HG03432 (cell line): ENCODE measurements around the gene UBE2D4.
"Not testable (repeated sequence)": the region's sequence is repeated elsewhere in the genome, so short reads cannot be mapped to it uniquely, and the experiment has no call there.

Source experiments
- ATAC-seq: cut with Tn5 transposase; IDR thresholded peaks from one replicate; pipeline ENCODE4 v1.9.1; 2021; ENCODE audit warnings: mild to moderate bottlenecking, moderate library complexity; ENCODE audit not compliant: unreplicated experiment

The UBE2D4 gene

DNA sequence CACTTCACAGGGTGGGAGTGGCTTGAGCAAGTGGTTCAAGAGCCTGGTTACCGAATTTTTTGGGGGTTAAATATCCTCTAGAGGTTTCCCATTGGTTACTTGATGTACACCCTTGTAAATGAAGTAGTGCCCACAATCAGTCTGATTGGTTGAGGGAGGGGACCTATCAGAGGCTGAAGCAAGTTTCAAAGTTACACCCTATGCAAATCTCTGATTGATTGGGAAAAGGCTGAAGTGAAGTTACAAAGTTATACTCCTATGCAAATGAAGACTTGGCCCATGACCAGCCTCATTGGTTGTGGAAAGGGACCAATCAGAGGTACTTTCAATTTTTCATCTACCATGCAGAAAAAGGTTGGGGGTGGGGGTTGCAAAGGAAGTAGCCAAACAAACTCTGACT is 34.7 kb downstream of the UBE2D4 start:
- no peak for ATAC-seq

DNA sequence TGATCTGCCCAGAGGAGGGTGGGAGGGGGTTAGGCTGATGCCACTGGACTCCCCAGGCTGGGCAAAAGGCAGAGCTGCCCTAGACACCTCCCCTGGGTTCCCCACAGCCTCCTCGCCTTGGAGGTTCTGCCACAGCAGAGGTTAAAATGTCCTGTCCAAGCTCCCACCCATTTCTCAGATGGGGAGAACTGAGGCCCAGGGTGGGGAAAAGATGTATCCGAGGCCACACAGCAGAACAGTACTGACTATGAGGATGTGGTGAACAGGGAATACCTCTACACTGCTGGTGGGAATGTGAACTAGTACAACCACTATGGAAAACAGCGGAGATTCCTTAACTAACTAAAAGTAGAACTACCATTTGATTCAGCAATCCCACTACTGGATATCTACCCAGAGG is 40.2 kb downstream of the UBE2D4 start:
- ATAC-seq = not testable (repeated sequence)

DNA sequence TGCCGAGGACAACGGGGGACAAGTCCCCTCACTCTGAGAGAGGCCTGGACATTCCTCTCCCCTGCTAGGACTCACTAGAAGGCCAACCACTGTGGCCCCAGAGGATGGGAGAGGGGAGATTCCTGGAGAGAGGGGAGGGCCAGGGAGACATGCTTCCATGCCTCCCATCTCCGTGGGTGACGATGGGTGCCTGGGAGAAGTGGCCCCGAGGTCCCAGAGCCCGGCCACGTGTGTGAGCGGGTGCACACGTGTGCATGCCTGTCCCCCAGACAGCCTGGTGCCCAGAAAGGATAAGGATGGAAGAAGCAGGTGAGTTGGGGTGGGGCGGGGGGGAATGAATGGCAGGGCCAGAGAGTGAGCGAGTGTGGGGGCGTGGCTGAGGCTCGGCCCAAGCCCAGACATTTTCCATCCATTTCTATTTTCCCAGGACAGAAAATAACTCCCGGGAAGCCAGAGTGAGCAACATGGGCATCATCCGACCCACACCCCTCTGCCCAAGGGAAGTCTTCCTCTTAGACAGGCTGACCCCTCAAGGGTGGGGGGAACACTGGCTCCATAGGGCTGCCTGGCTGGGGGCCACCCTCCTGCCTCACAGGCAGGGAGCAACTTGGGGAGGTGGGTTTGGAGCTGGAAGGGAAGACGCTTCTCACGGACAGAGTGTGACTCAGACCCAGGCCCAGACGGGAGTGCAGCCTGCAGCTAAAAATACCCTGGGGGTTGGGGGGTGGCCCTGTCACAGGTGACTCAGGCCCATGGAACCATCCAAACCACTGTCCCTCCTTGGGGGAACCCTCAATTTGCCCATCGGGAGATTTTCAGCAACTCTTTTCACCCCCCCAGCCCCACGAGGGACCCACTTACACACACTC is 42.2 kb downstream of the UBE2D4 start:
- not testable (repeated sequence) for ATAC-seq

DNA sequence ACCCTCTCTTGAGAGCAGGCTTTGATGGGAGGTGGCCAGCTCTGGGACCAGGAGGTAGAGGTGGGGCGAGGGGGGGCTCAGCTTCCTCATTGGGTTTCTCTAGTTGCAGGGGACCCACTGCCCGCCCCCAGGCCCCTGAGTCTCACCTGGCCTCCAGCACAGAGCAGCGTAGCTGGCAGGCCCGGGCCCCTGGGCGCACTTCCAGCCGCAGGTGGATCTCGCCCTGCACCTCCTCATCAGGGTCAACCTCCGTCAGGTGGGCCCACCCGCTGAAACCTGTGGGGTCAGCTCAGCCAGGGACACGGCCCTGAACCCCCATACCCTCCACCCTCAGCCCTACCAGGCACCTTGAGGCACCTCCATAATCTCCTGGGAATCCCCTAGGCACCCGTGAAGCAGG is 43.4 kb downstream of the UBE2D4 start:
- not testable (repeated sequence) for ATAC-seq

DNA sequence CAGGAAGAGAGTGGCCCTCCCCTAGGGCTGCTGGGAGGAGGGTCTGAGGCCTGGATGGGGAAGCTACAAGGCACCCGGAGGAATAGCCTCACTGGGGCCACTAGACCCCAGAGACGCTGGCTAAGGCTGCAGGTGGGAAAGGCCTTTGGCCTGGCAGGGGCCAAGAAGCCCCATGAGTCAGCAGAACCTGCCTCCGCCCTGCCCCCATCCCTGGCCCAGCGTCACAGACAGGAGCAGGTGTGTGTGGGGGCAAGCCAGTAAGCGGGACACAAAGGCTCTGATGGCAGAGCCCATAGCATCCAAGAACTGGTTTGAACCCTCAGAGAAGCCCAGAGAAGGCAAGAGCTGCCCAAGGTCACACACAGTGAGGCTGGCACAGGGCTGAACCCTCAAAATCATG is 44.5 kb downstream of the UBE2D4 start:
- ATAC-seq = not testable (repeated sequence)

DNA sequence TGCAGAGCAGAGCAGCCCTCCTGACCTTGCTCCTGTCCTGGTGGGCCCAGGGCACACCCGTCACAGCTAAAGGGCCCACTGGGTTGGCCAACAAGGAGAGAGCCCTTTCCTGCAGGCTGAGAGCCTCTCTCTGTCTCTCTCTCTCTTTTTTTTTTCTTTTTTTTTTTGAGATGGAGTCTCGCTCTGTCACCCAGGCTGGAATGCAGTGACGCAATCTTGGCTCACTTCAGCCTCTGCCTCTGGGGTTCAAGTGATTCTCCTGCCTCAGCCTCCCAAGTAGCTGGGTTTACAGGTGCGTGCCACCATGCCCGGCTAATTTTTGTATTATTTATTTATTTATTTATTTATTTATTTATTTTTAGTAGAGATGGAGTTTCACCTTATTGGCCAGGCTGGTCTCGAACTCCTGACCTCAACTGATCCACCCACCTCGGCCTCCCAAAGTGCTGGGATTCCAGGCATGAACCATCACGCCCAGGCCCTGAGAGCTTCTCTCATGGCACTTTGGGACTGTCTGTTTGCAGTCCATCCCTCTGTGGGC is 47.9 kb downstream of the UBE2D4 start:
- ATAC-seq = not testable (repeated sequence)

DNA sequence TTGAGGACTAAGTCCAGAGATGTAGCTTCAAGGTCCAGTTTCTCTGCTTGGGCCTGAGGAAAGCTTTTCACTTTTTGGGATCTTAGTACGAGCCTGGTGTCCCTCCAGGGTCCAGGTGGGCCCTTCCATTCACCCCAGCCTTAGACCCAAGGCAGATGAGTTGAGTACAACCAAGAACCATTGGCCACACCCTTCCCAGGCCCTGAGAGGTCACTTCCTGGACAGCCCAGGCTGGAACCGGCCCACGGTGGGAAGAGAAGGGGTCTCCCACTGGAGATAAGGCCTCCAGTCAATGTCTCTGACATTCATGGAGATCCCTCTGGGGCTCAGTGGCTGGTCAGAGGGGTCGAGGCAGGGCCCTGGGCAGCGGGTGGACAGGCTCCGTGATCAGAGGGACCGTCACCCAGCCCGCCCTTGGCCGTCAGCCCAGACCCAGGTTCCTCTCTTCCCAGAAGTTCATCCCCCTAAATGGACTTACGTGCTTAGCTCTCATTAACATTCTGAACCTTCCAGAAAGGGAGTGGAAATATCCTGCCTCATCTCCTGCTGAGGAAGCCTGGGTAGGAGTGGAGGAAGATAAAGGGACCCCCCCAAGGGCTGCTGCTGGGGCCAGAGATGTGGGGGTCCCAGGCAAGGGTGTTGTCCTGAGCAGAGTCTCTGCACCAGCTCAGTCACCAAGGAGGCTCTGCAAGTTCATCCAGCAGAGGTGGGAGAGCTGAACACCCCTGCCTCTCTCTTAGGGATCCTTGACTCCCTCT is 48.7 kb downstream of the UBE2D4 start:
- ATAC-seq = not testable (repeated sequence)

DNA sequence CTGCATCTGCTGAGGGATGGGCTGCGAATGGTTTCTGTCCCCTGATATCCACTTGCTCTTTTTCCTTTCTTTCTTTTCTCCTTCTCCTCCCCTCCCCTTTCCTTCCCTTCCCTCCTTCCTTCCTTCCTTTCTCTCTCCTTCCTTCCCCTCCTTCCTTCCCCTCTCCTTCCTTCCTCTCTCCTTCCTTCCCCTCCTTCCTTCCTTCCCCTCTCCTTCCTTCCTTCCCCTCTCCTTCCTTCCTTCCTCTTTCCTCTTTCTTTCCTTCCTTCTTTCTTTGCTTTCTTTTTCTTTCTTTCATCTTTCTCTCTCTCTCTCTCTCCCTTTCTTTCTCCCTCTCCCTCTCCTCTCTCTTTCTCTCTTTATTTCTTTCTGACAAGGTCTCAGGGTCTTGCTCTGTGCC is 51.3 kb downstream of the UBE2D4 start:
- ATAC-seq = no peak

DNA sequence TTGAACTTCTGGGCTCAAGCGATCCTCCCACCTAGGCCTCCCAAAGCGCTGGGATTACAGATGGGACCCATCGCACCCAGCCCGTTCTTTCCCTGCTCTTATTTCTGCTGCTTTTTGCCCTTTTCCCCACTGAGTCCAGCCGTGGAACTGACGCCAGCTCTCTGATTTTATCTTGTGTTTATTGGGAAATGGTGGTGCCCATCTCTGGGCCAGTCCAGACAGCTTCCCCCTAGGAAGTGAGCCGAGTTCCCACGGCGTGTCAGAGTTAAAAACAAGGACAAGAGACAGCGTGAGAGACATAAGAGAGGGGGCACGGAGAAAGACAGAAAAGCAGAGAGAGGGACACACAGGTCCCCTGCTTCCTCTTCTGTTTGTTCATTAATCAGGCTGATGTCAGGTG is 51.9 kb downstream of the UBE2D4 start:
- ATAC-seq = not testable (repeated sequence)

DNA sequence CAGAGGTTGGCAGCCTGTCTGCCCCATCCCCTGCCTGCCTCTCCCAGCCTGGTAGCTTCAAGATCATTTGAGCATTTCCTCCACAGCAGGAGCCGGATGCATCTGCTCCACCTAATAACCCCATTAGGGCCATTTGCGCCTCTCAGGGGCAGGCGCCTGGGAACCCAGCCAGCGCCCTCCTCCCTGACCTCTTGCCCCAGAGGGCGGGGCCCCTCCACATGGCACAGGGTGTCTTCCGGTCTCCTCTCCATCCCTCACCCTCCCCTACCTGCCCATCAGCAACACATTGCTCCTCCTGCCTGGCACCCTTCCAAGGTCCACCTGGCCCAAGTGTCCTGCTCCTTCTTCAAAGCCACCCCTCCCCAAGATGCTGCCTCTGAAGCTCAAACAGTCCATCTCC is 56.6 kb downstream of the UBE2D4 start:
- not testable (repeated sequence) for ATAC-seq

DNA sequence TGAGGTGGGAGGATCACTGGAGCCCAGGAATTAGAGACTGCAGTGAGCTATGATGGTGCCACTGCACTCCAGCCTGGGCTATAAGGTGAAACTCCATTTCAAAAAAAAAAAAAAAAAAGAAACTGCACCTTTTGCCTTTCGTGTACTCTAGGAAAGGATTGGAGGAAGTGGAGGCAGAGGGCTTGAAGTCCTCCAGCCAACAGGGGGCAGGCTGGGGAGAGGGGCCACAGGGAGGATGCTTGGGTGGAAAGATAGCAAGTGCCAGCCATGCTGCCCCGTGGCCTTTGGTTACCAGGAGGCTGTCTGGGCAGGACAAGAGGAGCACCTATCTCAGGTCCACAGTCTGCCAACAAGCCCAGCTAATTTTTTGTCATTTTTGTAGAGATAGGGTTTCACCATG is 57.5 kb downstream of the UBE2D4 start:
- ATAC-seq = not testable (repeated sequence)

DNA sequence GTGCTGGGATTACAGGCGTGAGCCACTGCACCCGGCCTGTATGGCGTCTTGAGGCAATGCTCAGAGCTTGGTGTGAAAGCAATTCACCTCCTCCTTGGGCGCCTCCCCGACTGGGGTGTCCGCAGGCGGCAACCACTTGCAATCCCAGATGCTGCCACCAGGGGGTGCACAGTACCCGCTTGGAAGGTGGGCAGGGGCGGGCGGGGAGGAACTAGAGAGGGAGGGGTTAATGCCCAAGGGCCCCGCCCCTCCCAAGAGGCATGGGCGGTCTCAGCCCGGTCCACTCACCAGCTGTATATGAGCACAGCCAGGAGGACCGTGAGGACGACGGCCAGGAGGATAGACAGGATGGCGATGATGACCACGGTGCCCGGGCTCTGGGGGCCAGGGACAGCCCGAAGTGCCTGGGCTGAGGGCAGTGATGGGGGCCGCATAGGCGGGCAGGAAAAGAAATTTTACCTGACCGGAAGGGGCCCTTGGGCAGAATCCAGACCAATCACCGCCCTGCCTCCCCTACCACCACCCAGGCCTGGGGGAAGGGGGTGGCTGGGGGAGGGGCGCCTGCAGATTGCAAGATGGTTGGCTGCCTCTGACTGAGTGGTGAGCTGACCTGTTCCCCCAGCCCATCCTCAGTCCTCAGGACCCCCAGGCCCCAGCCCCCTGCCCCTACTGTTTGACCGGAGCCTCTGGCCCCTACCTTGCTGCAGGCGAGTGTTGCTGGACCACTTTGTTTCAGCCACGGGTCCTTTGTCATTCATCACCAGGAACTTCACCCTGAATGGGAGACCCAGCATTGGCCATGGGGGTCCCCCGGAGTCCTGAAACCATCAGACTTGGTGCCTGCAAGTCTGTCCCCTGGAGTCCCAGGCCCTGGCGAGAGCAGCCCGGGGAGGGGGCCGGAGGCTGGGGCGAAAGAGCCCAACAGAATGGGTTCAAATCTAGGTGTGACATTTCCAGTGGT is 59.9 kb downstream of the UBE2D4 start:
- ATAC-seq = peak; percentile 82

DNA sequence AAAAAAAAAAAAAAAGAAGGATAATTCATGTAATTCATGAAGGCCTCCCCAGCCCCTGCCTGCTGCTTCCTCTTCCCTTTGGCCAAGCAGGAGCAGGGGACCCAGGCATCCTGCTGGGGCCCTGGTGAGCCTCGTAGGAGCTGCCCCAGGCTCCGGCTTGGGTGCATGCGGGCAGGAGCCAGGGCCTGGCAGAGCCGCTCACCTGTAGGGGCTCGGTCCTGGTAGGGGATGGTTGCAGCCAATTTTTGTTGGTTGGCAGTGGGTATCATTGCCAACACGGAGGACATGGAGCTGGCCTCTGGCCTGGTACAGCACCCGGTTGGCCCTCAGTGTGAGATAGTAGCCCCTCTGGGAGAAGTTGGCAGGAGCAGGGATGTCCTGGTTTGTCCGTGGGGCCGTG is 61.2 kb downstream of the UBE2D4 start:
- ATAC-seq = not testable (repeated sequence)

DNA sequence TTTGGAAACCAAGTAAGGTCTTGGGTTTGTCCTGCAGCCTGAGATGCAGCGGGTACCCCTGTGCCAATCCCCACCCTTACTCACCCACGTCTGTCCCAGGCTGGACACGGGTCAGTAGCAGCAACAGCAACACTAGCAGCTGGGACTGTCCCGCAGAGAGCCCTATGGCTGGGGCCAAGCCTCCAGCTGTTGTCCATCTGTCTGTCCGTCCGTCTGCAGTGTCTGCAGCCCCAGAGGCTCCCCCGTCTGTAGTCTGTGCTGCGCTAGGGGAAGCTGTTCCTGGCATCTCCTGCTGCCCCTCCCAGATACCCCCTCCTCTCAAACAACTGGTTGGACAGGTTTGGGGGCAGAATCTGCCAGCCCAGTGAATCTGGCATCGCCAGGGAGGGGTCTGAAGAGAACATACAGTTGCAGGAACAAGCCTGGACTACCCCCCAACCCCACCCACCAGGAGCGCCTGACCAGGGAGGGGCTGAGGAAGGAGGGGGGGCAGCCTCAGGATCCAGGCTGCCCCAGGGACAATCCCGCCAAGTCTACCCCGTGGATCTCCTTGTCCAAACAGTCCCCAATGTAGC is 63.9 kb downstream of the UBE2D4 start:
- not testable (repeated sequence) for ATAC-seq

DNA sequence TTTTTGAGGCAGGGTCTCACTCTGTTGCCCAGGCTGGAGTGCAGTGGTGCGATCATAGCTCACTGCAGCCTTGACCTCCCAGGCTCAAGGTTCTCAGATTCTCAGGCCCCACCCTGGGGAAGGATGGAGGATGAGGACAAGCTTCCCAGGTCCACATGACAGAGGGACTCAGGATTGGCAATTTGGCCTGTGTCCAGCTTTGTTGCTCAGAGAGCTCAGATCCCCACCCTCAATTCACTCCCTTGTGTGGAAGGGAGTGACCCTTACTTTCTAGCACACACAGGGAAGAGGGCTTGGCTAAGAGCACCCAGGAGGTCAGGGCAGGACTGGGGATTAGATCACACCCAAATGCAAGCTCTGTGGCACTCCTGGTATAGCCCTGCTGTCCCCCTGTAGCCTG is 64.6 kb downstream of the UBE2D4 start:
- not testable (repeated sequence) for ATAC-seq

DNA sequence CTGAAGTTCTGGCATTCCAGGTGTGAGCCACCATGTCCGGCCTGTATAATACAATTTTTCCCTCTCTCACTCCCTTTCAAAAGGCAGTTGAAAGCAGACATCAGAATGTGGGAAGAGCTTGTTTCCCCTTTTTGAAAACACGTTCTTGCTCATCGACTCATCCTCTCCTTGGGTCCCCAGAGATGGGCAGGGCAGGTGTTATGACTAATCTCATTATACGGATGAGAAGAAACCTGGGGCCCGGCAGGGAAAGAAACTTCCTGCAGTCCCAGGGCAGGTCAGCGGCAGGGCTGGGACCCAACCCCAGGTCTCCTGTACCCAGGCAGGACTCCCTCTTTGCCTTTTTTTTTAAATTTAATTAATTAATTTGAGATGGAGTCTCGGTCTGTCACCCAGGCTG is 66.7 kb downstream of the UBE2D4 start:
- peak; percentile 93 for ATAC-seq

DNA sequence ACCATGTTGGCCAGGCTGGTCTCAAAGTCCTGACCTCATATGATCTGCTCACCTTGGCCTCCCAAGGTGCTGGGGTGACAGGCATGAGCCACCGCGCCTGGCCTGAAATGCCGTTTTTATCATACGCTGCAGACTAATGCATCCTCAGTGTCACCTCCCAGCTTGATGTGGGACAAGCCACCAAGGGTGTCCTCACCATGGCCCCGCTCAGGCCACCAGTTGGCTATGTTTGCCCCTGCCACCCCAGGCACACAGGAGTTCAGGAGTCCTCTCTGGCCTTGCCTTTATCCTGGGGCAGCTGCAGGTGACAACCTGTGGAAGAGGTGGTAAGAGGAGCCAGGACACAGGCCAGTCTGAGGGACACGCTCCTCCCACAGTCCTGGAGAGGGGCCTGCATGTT is 68.4 kb downstream of the UBE2D4 start:
- not testable (repeated sequence) for ATAC-seq

DNA sequence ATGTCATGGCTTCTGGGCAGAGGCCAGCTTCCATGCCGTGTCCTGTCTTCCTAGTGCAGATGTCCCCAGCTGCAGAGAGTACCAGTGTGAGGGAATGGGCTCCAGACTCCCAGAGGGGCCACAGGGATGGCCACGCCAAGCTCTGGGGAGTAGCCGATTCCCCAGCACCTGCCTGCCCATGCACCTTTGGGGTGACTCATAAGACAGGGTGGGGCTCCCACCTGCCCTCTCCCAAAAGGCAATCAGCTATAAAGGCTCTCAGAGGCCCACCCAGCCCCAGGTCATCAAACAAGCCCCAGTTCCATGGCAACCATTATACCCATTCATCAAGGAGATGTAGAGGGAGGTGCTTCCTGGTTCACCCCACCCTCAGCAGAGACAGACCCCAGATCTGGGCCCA is 71.3 kb downstream of the UBE2D4 start, which contains the start of gene SPDYE1:
SPDYE1 (plus strand) TSS at position 366 of the 400 bp plus-strand sequence. CDS start 2,053 bp downstream, outside the sequence.
- not testable (repeated sequence) for ATAC-seq
